SK-N-MC (cell line): ENCODE results near the gene PIP4K2C.
"Not testable (repeated sequence)": the region's sequence is repeated elsewhere in the genome, so short reads cannot be mapped to it uniquely, and the experiment has no call there.

Source experiments
- DNase-seq: peaks from one replicate; pipeline ENCODE4 v3.0.0-alpha.2; 2011; ENCODE audit warnings: low read depth, low spot score
- H3K27ac ChIP-seq: fragments of 200-600 bp; sonication (generic); 2 replicates; pipeline ENCODE4 v1.5.1; 2016; ENCODE audit warnings: mixed run types
- H3K36me3 ChIP-seq: fragments of 200-600 bp; sonication (generic); 2 replicates; pipeline ENCODE4 v1.6.1; 2017; ENCODE audit warnings: antibody characterized with exemption, low read length, mixed read lengths; ENCODE audit not compliant: insufficient read depth
- H3K4me3 ChIP-seq: fragments of 200-600 bp; sonication (generic); 2 replicates; pipeline ENCODE4 v1.5.1; 2016
- H3K9ac ChIP-seq: fragments of 200-600 bp; sonication (generic); 2 replicates; pipeline ENCODE4 v1.8.0; 2017; ENCODE audit warnings: mixed run types, mixed read lengths; ENCODE audit not compliant: insufficient read length
- H3K9me3 ChIP-seq: fragments of 200-600 bp; sonication (generic); 2 replicates; pipeline ENCODE4 v1.6.1; 2017; ENCODE audit warnings: low read depth, mild to moderate bottlenecking, antibody characterized with exemption, low read length, moderate library complexity, mixed read lengths
- EZH2 ChIP-seq: fragments of 200-600 bp; sonication (generic); IDR thresholded peaks from one replicate; pipeline ENCODE4 v1.6.1; 2017; ENCODE audit warnings: antibody characterized with exemption
- FOXP2 ChIP-seq: optimal IDR thresholded peaks from 2 replicates; pipeline ENCODE3; 2011; ENCODE audit warnings: mild to moderate bottlenecking, moderate library complexity; ENCODE audit not compliant: insufficient read depth; ENCODE audit errors: extremely low read length, control extremely low read depth
- POLR2AphosphoS5 ChIP-seq: IDR thresholded peaks from 2 replicates; pipeline ENCODE4 v1.6.1; 2012; ENCODE audit warnings: mild to moderate bottlenecking, low read depth, low read length, borderline replicate concordance

Gene PIP4K2C

GRCh38 chr12:57554453-57554852 lies 36.5 kb upstream of the PIP4K2C start:
- no peak for DNase-seq
- Histone ChIP-seq H3K36me3 (no peaks in the 10 kb centered on the region), H3K9me3 (no peaks in the 10 kb centered on the region), H3K9ac (no peak overlapping the region), H3K4me3 (no peak overlapping the region), H3K27ac (no peak overlapping the region)
- no peak for TF ChIP-seq FOXP2
- TF ChIP-seq POLR2AphosphoS5, result no peak
- TF ChIP-seq EZH2, result no peak

GRCh38 chr12:57554897-57555296 lies 36.1 kb upstream of the PIP4K2C start:
- no peak overlapping the region for H3K9ac ChIP-seq
- H3K9me3 ChIP-seq, result no peaks in the 10 kb centered on the region
- no peak for DNase-seq
- H3K27ac ChIP-seq, result no peak overlapping the region
- H3K36me3 ChIP-seq, result no peaks in the 10 kb centered on the region
- H3K4me3 ChIP-seq, result no peak overlapping the region
- no peak for TF ChIP-seq FOXP2
- TF ChIP-seq POLR2AphosphoS5, result no peak
- no peak for TF ChIP-seq EZH2

- H3K27ac ChIP-seq, result no peak overlapping the region
- H3K9ac ChIP-seq, result no peak overlapping the region
- no peak for DNase-seq
- H3K36me3 ChIP-seq, result no peaks in the 10 kb centered on the region
- H3K9me3 ChIP-seq, result no peaks in the 10 kb centered on the region
- no peak overlapping the region for H3K4me3 ChIP-seq
- TF ChIP-seq FOXP2, result no peak
- TF ChIP-seq EZH2, result no peak
- TF ChIP-seq POLR2AphosphoS5, result no peak
Measured at GRCh38 chr12:57558864-57559263, 32.1 kb upstream of the PIP4K2C start.

GRCh38 chr12:57560516-57560915 lies 30.5 kb upstream of the PIP4K2C start:
- TF ChIP-seq EZH2, result no peak
- no peak for TF ChIP-seq POLR2AphosphoS5
- DNase-seq, result no peak
- no peak overlapping the region for H3K9ac ChIP-seq
- H3K36me3 ChIP-seq, result no peaks in the 10 kb centered on the region
- no peak overlapping the region for H3K4me3 ChIP-seq
- no peaks in the 10 kb centered on the region for H3K9me3 ChIP-seq
- H3K27ac ChIP-seq, result no peak overlapping the region

- H3K9ac ChIP-seq, H3K36me3 ChIP-seq, H3K9me3 ChIP-seq, H3K27ac ChIP-seq, H3K4me3 ChIP-seq, DNase-seq: not testable (repeated sequence)
Measured at GRCh38 chr12:57561117-57561516, 29.9 kb upstream of the PIP4K2C start.

GRCh38 chr12:57563358-57563757 lies 27.6 kb upstream of the PIP4K2C start:
- Histone ChIP-seq H3K9ac (no peak overlapping the region), H3K4me3 (no peak overlapping the region), H3K36me3 (no peaks in the 10 kb centered on the region), H3K9me3 (no peaks in the 10 kb centered on the region), H3K27ac (no peak overlapping the region)
- TF ChIP-seq POLR2AphosphoS5 (no peak), EZH2 (no peak), FOXP2 (no peak)
- no peak for DNase-seq

- no peak for DNase-seq
- H3K36me3 ChIP-seq, result no peaks in the 10 kb centered on the region
- no peak overlapping the region for H3K27ac ChIP-seq
- no peak for TF ChIP-seq EZH2
- no peak for TF ChIP-seq POLR2AphosphoS5
- no peak overlapping the region for H3K4me3 ChIP-seq
- no peak overlapping the region for H3K9ac ChIP-seq
- no peaks in the 10 kb centered on the region for H3K9me3 ChIP-seq
Measured at GRCh38 chr12:57564178-57564740, 26.7 kb upstream of the PIP4K2C start.

GRCh38 chr12:57568838-57569237 lies 22.2 kb upstream of the PIP4K2C start:
- Histone ChIP-seq H3K9ac (no peak overlapping the region), H3K4me3 (no peak overlapping the region), H3K27ac (no peak overlapping the region), H3K9me3 (no peaks in the 10 kb centered on the region), H3K36me3 (no peaks in the 10 kb centered on the region)
- TF ChIP-seq POLR2AphosphoS5 (no peak), FOXP2 (no peak), EZH2 (no peak)
- DNase-seq, result no peak

- TF ChIP-seq POLR2AphosphoS5 (no peak), EZH2 (no peak), FOXP2 (no peak)
- no peak overlapping the region for H3K4me3 ChIP-seq
Measured at GRCh38 chr12:57569858-57570257, 21.1 kb upstream of the PIP4K2C start.

GRCh38 chr12:57570438-57570837 lies 20.6 kb upstream of the PIP4K2C start:
- H3K36me3 ChIP-seq, DNase-seq: not testable (repeated sequence)

More at GRCh38 chr12:57569858-57570257, 21.1 kb upstream of the PIP4K2C start:
- no peak for DNase-seq
- no peaks in the 10 kb centered on the region for H3K9me3 ChIP-seq
- H3K27ac ChIP-seq, result no peak overlapping the region
- no peaks in the 10 kb centered on the region for H3K36me3 ChIP-seq
- no peak overlapping the region for H3K9ac ChIP-seq

More at GRCh38 chr12:57570438-57570837, 20.6 kb upstream of the PIP4K2C start:
- not testable (repeated sequence) for H3K27ac ChIP-seq, H3K9ac ChIP-seq, H3K4me3 ChIP-seq, H3K9me3 ChIP-seq
